BJ (cell line): ENCODE results near the gene PCED1B. TPM values are rescaled to one million over a fixed set of nuclear protein-coding genes. Genes with fewer than 3 reads are reported as not detected.
A peak's percentile ranks its signal among the peaks of the same experiment; 100 is the strongest.

Source experiments
- CTCF ChIA-PET: fragments of 350-600 bp; formaldehyde crosslinking; extraction: SDS; loops from one replicate; lab custom pipeline; 2021; ENCODE audit warnings: antibody characterized with exemption, inconsistent platforms; lab: Yijun Ruan, JAX
- POLR2A ChIA-PET: fragments of 300-600 bp; sonication (Branson Sonifier 250); formaldehyde crosslinking; extraction: SDS; loops from one replicate; lab custom pipeline; 2021; ENCODE audit warnings: antibody characterized with exemption; lab: Charles Lee
- DNase-seq: peaks from one replicate; pipeline ENCODE4 v3.0.0-alpha.2; 2011; ENCODE audit warnings: low read depth
- H3K27me3 ChIP-seq: 2 replicates; pipeline ENCODE4 v1.6.0; 2011; ENCODE audit warnings: low read length; ENCODE audit not compliant: control insufficient read depth, insufficient read depth
- H3K36me3 ChIP-seq: 2 replicates; pipeline ENCODE4 v1.5.1; 2011; ENCODE audit warnings: low read length; ENCODE audit not compliant: control insufficient read depth, insufficient read depth
- H3K4me3 ChIP-seq: 2 replicates; pipeline ENCODE4 v1.5.1; 2011; ENCODE audit warnings: low read depth, mild to moderate bottlenecking, control low read depth, low read length
- polyA plus RNA-seq: library from polyadenylated mRNA; depleted of rRNA; stranded (reverse); fragments of >200 nt; gene quantifications from 2 replicates; pipeline ENCODE4 v1.2.3, GENCODE V29; 2011
- TF ChIP-seq, protein P1 (sequence below): IDR thresholded peaks from 2 replicates; pipeline ENCODE4 v1.5.1; 2011; ENCODE audit warnings: low read depth, mild to moderate bottlenecking, control low read depth, inconsistent platforms, low read length, moderate library complexity; ENCODE audit not compliant: insufficient read depth

The PCED1B gene
- polyA plus RNA-seq, 1 experiment, result 7.8 TPM

DNA sequence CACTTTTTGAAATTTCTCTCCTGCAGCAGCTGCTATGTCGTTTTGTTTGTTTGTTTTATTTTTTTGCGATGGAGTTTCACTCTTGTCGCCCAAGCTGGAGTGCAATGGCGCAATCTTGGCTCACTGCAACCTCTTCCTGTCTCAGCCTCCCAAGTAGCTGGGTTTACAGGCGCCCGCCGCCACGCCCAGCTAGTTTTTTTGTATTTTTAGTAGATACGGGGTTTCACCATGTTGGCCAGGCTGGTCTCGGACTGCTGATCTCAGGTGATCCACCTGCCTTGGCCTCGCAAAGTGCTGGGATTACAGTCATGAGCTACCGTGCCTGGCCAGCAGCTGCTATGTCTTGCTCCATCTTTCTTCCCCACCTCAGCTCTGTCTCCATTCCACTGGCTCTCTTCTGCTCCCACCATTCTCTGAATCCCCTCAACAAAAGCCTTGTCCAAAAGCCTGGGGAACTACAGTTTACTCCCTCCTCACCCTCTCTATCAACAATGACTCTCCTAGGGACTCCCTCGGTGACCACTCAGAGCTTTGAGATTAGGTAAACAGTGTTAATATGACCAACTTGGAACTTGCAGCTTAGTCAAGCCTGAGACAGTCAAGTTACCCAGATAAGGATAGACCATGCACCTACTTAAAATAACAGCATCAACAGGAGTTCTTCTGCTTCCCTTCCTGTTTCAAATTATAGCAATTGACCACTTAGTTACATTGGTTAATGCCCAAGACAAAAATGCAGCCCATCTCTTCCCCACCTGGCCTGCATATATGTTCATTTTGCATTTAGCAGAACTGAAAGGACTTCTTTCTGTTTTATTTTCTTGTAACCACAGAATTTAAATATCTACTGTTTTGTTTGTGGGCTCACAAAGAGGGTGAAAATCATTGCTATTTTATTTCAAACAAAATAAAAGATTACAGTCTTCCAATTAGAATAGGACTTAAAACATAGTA lies 189.4 kb downstream of the PCED1B start:
- TF ChIP-seq, protein P1, sequence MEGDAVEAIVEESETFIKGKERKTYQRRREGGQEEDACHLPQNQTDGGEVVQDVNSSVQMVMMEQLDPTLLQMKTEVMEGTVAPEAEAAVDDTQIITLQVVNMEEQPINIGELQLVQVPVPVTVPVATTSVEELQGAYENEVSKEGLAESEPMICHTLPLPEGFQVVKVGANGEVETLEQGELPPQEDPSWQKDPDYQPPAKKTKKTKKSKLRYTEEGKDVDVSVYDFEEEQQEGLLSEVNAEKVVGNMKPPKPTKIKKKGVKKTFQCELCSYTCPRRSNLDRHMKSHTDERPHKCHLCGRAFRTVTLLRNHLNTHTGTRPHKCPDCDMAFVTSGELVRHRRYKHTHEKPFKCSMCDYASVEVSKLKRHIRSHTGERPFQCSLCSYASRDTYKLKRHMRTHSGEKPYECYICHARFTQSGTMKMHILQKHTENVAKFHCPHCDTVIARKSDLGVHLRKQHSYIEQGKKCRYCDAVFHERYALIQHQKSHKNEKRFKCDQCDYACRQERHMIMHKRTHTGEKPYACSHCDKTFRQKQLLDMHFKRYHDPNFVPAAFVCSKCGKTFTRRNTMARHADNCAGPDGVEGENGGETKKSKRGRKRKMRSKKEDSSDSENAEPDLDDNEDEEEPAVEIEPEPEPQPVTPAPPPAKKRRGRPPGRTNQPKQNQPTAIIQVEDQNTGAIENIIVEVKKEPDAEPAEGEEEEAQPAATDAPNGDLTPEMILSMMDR, result no peak
- no peak for DNase-seq
- no peak overlapping the region for H3K4me3 ChIP-seq
- no peaks in the 10 kb centered on the region for H3K27me3 ChIP-seq
- ChIA-PET POLR2A (no interaction called here), CTCF (interaction anchor here (1.3 kb wide), 1 partner anchor 16 kb away, joined by 4 read pairs; no protein-coding TSS in a partner anchor)
- no peaks in the 10 kb centered on the region for H3K36me3 ChIP-seq

DNA sequence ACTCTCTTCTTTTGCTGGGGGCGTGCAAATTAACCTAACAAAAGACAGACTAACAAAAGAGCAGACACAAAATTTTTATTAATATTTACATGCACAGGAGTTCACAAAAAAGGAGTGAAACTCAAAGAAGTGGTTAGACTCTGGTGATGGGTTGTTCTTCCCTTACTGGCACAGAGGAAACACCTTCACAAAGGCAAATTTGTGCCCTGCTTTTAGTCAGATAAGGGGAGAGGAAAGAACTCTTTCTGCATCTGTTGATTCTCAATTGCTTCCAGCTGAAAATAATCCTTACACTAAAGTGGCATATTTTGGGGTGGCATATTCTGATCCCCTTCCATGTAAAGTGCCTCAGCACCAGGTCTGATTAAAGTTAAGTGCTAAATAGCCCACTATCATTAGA lies 190.5 kb downstream of the PCED1B start:
- Histone ChIP-seq H3K27me3 (no peaks in the 10 kb centered on the region), H3K36me3 (no peaks in the 10 kb centered on the region), H3K4me3 (no peak overlapping the region)
- ChIA-PET CTCF (no interaction called here), POLR2A (no interaction called here)
- TF ChIP-seq, protein P1, result no peak
- DNase-seq, result no peak

DNA sequence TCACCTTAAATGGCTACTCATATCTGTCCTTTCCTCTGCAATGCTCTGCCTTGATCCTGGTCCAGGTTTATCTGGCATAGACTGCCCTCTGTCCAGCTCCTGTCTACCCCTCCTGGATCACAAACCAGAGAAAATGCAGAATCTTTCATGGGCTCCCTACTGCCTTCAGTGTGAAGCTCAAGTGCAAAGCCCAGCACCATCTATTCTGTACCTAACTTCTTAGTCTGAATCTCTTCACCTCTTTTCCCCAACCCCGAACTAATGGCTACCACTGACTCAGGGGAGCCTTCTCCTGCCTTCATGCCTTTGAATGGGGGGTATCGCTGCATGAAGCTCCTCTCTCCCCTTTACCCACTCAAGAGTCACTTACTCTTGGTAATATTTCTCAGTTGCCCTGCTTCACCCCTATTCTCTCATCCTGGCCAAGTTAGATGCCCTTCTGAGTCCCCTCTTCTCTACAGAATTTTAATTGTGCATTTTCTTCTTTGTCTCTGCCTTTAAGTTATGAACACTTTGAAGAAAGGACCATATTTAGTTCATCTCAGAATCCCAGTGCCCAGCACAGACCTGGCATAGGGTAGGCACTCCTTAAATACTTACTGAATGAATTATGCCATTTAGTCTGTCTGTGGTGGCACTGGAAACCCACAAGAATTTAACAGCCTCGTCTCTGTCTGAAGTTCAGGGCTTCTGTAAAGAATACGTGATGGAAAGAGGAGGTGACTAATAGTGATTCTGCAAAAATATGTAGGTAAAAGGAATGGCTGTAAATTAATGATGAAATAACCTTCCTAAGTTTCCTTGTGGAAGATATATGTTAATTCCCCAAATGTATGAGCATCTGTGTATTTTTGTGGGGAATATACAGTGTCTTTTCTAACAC lies 191.6 kb downstream of the PCED1B start:
- Histone ChIP-seq H3K36me3 (no peaks in the 10 kb centered on the region), H3K4me3 (no peak overlapping the region), H3K27me3 (no peaks in the 10 kb centered on the region)
- CTCF ChIA-PET, result no interaction called here
- peak; percentile 47 for DNase-seq
- POLR2A ChIA-PET, result interaction anchor here (0.6 kb wide), 1 partner anchor 232 kb away, joined by 3 read pairs; no protein-coding TSS in a partner anchor
- TF ChIP-seq, protein P1, result no peak

DNA sequence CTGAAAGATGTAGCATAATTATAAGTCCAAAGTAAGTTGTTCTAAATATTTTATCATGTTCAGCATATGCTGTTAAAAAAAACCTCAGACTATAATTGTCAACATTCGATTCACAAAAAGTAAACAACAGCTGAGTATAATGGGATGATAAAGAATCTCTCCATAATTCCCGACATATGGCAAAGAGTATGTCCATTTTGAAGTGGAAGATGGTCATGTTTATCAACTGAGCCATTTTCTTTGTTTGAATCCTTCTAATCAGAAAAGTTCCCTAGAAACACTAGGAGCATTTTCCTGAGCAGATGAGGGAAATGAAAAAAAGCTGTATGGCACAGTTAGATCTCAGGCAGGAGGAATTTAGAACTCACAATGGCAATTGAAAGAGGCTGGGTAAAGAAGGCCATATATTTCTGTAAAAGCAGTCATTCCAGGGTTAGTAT lies 192.4 kb downstream of the PCED1B start:
- Histone ChIP-seq H3K27me3 (no peaks in the 10 kb centered on the region), H3K4me3 (no peak overlapping the region), H3K36me3 (no peaks in the 10 kb centered on the region)
- CTCF ChIA-PET, result interaction anchor here (0.6 kb wide), 1 partner anchor 984 kb away, joined by 3 read pairs; no protein-coding TSS in a partner anchor
- DNase-seq, result no peak
- POLR2A ChIA-PET, result no interaction called here
- TF ChIP-seq, protein P1, result no peak
